A549 treated with AZD2906 at 1 μM for 4 hours (cell line): ENCODE measurements around the gene MED13. TPM values are rescaled to one million over a fixed set of nuclear protein-coding genes. Genes with fewer than 3 reads are reported as not detected.

Source experiments
- total RNA-seq: library from RNA; stranded (reverse); fragments of 200-300 nt; extraction: Qiagen RNA extraction; gene quantifications from 5 replicates; pipeline ENCODE4 v1.2.3, GENCODE V29; 2022

The MED13 gene
- 16.2 to 20.1 TPM (median 19.6 TPM) in 5 replicates for total RNA-seq

GRCh38 chr17:62064791-62065563 lies at the start of gene MED13:
Gene MED13 (minus strand): TSS chr17:62065278. CDS start chr17:62065205, 73 bp downstream.

DNA sequence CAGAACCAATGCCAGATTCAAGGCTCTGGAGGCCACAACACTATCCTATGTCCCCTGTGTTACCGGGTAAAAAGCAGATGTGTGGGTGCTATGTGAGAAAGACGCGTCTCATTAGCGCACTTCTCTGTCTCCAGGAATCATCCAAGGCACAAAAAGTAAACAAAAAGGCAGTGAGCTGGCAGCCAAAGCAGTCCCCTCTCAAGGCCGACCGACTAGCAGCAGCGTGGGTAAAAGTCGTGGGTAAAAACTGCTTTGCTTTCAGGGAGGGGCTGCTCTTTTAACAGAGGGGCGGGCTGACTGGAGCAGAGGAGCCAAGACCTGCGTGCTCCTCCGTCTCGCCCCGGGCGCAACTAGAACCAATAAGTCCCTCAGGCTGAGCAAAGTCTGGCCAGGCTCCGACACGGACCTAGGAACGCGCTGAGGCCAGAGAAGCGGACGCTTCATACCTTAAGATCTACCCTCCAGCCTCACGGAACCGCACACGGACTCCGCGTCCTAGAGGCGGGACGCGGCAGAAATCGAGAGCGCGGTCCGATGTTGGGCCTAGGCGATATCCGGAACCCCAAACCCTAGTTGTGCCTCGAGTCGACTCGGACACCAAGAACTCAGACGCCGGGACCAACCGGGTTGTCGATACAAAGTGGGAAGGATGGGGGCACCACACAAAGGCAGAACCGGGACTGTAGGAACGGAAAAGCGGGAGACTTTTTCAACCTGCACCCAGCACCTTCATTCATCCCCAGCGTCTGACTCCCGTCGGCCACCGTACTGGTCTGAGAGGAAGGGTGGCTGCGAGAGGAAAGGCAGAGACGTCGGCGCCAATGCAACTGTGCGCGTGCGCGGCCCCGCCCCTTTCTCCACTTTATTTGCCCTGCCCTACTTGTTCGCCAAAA lies 137.6 kb downstream of the MED13 start, which contains the start of gene INTS2:
Gene INTS2 (minus strand): TSS at position 775 of the 893 bp plus-strand sequence. CDS start 1,338 bp downstream, outside the sequence.

Other genes starting within 250 kb of the MED13 start
- 3.0 to 5.1 TPM (median 4.0 TPM) in 5 replicates for gene BRIP1, start 201.8 kb downstream of the MED13 start, total RNA-seq
- 9.8 to 13.3 TPM (median 12.0 TPM) in 5 replicates for gene INTS2, start 137.3 kb downstream of the MED13 start, total RNA-seq